Astrocyte of the cerebellum (primary cell): Measurements from ENCODE around the gene PAGR1.

Source experiments
- DNase-seq: peaks from one replicate; pipeline ENCODE4 v3.0.0-alpha.2; 2011; ENCODE audit warnings: low read depth
- H3K4me3 ChIP-seq: 2 replicates; pipeline ENCODE4 v1.5.1; 2011; ENCODE audit warnings: mild to moderate bottlenecking, low read depth, low read length, moderate library complexity
- CTCF ChIP-seq: IDR thresholded peaks from 2 replicates; pipeline ENCODE4 v1.5.1; 2012; ENCODE audit warnings: low read length, low read depth, moderate library complexity, mild to moderate bottlenecking; ENCODE audit errors: missing control alignments
- in situ Hi-C: cut with HindIII; loops from 2 replicates; pipeline ENCODE4 v1.10.0; 2017; ENCODE audit warnings: low sequenced_read_pairs

Gene PAGR1

GRCh38 chr16:29834079-29834478, 18.1 kb downstream of the PAGR1 start:
- no peak for TF ChIP-seq CTCF
- in situ Hi-C loops = no loop called here
- no peak for DNase-seq
- no peak overlapping the region for H3K4me3 ChIP-seq

GRCh38 chr16:29835926-29836325, 20.0 kb downstream of the PAGR1 start:
- no peak overlapping the region for H3K4me3 ChIP-seq
- in situ Hi-C loops = no loop called here
- TF ChIP-seq CTCF = no peak
- no peak for DNase-seq

- TF ChIP-seq CTCF = no peak
- no peak overlapping the region for H3K4me3 ChIP-seq
- in situ Hi-C loops = no loop called here
- no peak for DNase-seq
These were observed 20.7 kb downstream of the PAGR1 start for GRCh38 chr16:29836623-29837022.

GRCh38 chr16:29837841-29838240, 21.9 kb downstream of the PAGR1 start:
- TF ChIP-seq CTCF = no peak
- H3K4me3 ChIP-seq = no peak overlapping the region
- in situ Hi-C loops = no loop called here
- no peak for DNase-seq

GRCh38 chr16:29839822-29840221, 23.9 kb downstream of the PAGR1 start:
- in situ Hi-C loops = no loop called here
- no peak for DNase-seq
- no peak for TF ChIP-seq CTCF
- no peak overlapping the region for H3K4me3 ChIP-seq

- TF ChIP-seq CTCF = no peak
- DNase-seq = no peak
- in situ Hi-C loops = no loop called here
- H3K4me3 ChIP-seq = no peak overlapping the region
These were observed 24.3 kb downstream of the PAGR1 start for GRCh38 chr16:29840240-29840639.

GRCh38 chr16:29841631-29842030, 25.7 kb downstream of the PAGR1 start:
- in situ Hi-C loops = no loop called here
- no peak for TF ChIP-seq CTCF
- H3K4me3 ChIP-seq = no peak overlapping the region
- DNase-seq = no peak
